Right renal pelvis (tissue), 4 donors: ENCODE measurements around the gene CDKN2C. TPM values are rescaled to one million over a fixed set of nuclear protein-coding genes. Genes with fewer than 3 reads are reported as not detected.
A peak's percentile ranks its signal among the peaks of the same experiment; 100 is the strongest.
"Not testable (repeated sequence)": the region's sequence is repeated elsewhere in the genome, so short reads cannot be mapped to it uniquely, and the experiment has no call there.

Experiments used
- DNase-seq, 4 donors: peaks; one replicate each; pipeline ENCODE4 v3.0.0-alpha.2; 2013; ENCODE audit warnings: low read depth in 4 of 4, low spot score in 3 of 4, missing footprints in 1 of 4
- polyA plus RNA-seq, 4 donors: library from polyadenylated mRNA; unstranded; fragments of 120-200 nt; gene quantifications; one replicate each; pipeline ENCODE4 v1.2.1, GENCODE V29; 2013; ENCODE audit not compliant: insufficient read length in 4 of 4

Gene CDKN2C
- polyA plus RNA-seq = 10 to 100 TPM; 10.1 to 12.0 (median 10.9) TPM

GRCh38 chr1:50969611-50970508 is at the start of gene CDKN2C:
TSS of gene CDKN2C (plus strand) at chr1:50970245. CDS start at chr1:50970369, 124 bp downstream.
- no peak for DNase-seq

GRCh38 chr1:50920409-50920808 is 49.6 kb upstream of the CDKN2C start:
- DNase-seq = no peak

- no peak for DNase-seq
Observed at GRCh38 chr1:50921029-50921428, 49.0 kb upstream of the CDKN2C start.

- no peak for DNase-seq
Observed at GRCh38 chr1:50923564-50923963, 46.5 kb upstream of the CDKN2C start.

- peak in 3 of 4 donors; percentile 2 to 9 (median 4) for DNase-seq
Observed at GRCh38 chr1:50929376-50929958, 40.6 kb upstream of the CDKN2C start.

GRCh38 chr1:50930193-50930592 is 39.9 kb upstream of the CDKN2C start:
- no peak for DNase-seq

- no peak for DNase-seq
Observed at GRCh38 chr1:50930965-50931737, 38.9 kb upstream of the CDKN2C start.

- not testable (repeated sequence) for DNase-seq
Observed at GRCh38 chr1:50932043-50932442, 38.0 kb upstream of the CDKN2C start.

- not testable (repeated sequence) for DNase-seq
Observed at GRCh38 chr1:50933770-50934169, 36.3 kb upstream of the CDKN2C start.

- no peak for DNase-seq
Observed at GRCh38 chr1:50934838-50935237, 35.2 kb upstream of the CDKN2C start.

- not testable (repeated sequence) for DNase-seq
Observed at GRCh38 chr1:50935276-50935675, 34.8 kb upstream of the CDKN2C start.

- no peak for DNase-seq
Observed at GRCh38 chr1:50936321-50936720, 33.7 kb upstream of the CDKN2C start.

- DNase-seq = no peak
Observed at GRCh38 chr1:50940291-50940690, 29.8 kb upstream of the CDKN2C start.

- no peak for DNase-seq
Observed at GRCh38 chr1:50942334-50942733, 27.7 kb upstream of the CDKN2C start.

- no peak for DNase-seq
Observed at GRCh38 chr1:50949286-50949982, 20.6 kb upstream of the CDKN2C start.

GRCh38 chr1:50950396-50950795 is 19.6 kb upstream of the CDKN2C start:
- DNase-seq = no peak

GRCh38 chr1:50952566-50952965 is 17.5 kb upstream of the CDKN2C start:
- not testable (repeated sequence) for DNase-seq

- no peak for DNase-seq
Observed at GRCh38 chr1:50955116-50955515, 14.9 kb upstream of the CDKN2C start.

- DNase-seq = no peak
Observed at GRCh38 chr1:50959303-50959912, 10.6 kb upstream of the CDKN2C start.
